ENCODE results near the gene GCSAM. TPM values are rescaled to one million over a fixed set of nuclear protein-coding genes. Genes with fewer than 3 reads are reported as not detected.

GCSAM gene
- not detected in 2 replicates for total RNA-seq
- long read RNA-seq, partial matches to known transcripts, result 0 of 3 reads
- long read RNA-seq, other reads (novel, unspliced or antisense), result 3 of 3 reads

DNA sequence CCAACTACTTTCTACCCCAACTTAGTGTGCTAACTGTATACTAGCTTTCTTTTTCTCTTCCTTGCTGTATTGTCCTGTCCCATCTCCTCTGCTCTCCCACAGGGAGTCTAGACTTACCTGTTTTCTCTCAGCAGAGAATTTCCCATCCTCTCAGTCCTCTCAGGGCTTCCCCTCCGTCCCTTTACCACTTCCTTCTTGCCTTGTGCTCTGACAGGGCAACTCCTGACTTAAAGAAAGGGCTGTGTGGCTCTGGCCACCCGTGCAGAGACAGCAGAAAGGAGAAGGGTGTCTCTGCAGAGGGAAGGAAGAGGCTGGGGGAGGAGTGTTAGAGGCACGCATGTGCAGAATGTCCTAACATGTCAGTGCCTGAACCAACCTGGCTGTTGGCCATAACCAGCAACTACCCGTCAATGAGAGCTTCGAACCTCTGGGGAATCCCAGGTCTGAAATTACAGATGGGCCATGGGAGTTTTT is at the start of gene GCSAM:
Gene GCSAM (minus strand): TSS at position 274 of the 474 bp plus-strand sequence. CDS start 128 bp downstream, at position 146.
- peaks cover 3% of the 10 kb centered on the region for H3K36me3 Mint-ChIP-seq (ENCODE audit: insufficient read depth)
- H3K4me1 Mint-ChIP-seq (ENCODE audit: low read depth), result peaks cover 28% of the 10 kb centered on the region
- TF ChIP-seq, protein P1, sequence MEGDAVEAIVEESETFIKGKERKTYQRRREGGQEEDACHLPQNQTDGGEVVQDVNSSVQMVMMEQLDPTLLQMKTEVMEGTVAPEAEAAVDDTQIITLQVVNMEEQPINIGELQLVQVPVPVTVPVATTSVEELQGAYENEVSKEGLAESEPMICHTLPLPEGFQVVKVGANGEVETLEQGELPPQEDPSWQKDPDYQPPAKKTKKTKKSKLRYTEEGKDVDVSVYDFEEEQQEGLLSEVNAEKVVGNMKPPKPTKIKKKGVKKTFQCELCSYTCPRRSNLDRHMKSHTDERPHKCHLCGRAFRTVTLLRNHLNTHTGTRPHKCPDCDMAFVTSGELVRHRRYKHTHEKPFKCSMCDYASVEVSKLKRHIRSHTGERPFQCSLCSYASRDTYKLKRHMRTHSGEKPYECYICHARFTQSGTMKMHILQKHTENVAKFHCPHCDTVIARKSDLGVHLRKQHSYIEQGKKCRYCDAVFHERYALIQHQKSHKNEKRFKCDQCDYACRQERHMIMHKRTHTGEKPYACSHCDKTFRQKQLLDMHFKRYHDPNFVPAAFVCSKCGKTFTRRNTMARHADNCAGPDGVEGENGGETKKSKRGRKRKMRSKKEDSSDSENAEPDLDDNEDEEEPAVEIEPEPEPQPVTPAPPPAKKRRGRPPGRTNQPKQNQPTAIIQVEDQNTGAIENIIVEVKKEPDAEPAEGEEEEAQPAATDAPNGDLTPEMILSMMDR (IDR thresholded peaks at IDR 0.05; ENCODE audit: unreplicated experiment), result no peak

GRCh38 chr3:112175646-112176045 is 42.6 kb upstream of the GCSAM start:
- H3K27ac Mint-ChIP-seq, result no peak overlapping the region
- DNase-seq (ENCODE audit: low spot score, unreplicated experiment), result no peak
- no peaks in the 10 kb centered on the region for H3K36me3 Mint-ChIP-seq (ENCODE audit: insufficient read depth)
- H3K9me3 Mint-ChIP-seq (ENCODE audit: low read depth), result no peaks in the 10 kb centered on the region
- no peaks in the 10 kb centered on the region for H3K27me3 Mint-ChIP-seq
- no peak overlapping the region for H3K4me3 Mint-ChIP-seq (ENCODE audit: low read depth)
- TF ChIP-seq, protein P1 (IDR thresholded peaks at IDR 0.05; ENCODE audit: unreplicated experiment), result no peak
- H3K4me1 Mint-ChIP-seq (ENCODE audit: low read depth), result no peaks in the 10 kb centered on the region

More for the DNA sequence above, at the start of gene GCSAM:
- no peaks in the 10 kb centered on the region for H3K27me3 Mint-ChIP-seq
- no peak within 1 kb of the TSS for H3K27ac Mint-ChIP-seq
- no peaks in the 10 kb centered on the region for H3K9me3 Mint-ChIP-seq (ENCODE audit: low read depth)
- no peak for DNase-seq (ENCODE audit: low spot score, unreplicated experiment)
- H3K4me3 Mint-ChIP-seq (ENCODE audit: low read depth), result no peak within 1 kb of the TSS

DNA sequence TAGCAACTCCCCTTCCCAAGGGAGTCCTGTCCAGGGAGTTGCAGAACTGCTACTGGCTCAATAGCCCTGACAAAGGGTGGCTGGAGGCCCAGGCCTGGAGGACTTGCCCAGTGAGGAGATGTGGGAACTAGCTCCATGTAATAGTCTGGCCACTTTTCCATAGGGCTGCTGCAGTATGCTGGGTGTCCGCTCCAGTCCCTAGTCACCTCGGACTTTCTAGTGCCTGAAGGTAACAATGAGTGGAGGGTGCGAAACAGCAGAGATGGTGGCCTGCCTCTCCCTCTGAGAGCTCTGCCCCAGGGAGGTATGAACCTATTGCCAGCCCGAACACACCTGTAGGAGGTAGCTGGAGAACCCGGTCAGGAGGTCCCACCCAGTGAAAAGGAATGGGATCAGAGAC is 42.0 kb upstream of the GCSAM start:
- Mint-ChIP-seq H3K27ac (no peak overlapping the region), H3K27me3 (no peaks in the 10 kb centered on the region), H3K4me1 (ENCODE audit: low read depth) (no peaks in the 10 kb centered on the region), H3K36me3 (ENCODE audit: insufficient read depth) (no peaks in the 10 kb centered on the region), H3K9me3 (ENCODE audit: low read depth) (no peaks in the 10 kb centered on the region), H3K4me3 (ENCODE audit: low read depth) (no peak overlapping the region)
- DNase-seq (ENCODE audit: low spot score, unreplicated experiment), result no peak
- TF ChIP-seq, protein P1 (IDR thresholded peaks at IDR 0.05; ENCODE audit: unreplicated experiment), result no peak

GRCh38 chr3:112171144-112171543 is 38.1 kb upstream of the GCSAM start:
- Mint-ChIP-seq H3K36me3 (ENCODE audit: insufficient read depth) (peaks cover 2% of the 10 kb centered on the region), H3K27me3 (no peaks in the 10 kb centered on the region), H3K4me1 (ENCODE audit: low read depth) (no peaks in the 10 kb centered on the region), H3K9me3 (ENCODE audit: low read depth) (peaks cover 2% of the 10 kb centered on the region), H3K27ac (no peak overlapping the region), H3K4me3 (ENCODE audit: low read depth) (no peak overlapping the region)
- no peak for DNase-seq (ENCODE audit: low spot score, unreplicated experiment)
- TF ChIP-seq, protein P1 (IDR thresholded peaks at IDR 0.05; ENCODE audit: unreplicated experiment), result no peak

- H3K4me3 Mint-ChIP-seq (ENCODE audit: low read depth), result no peak overlapping the region
- H3K36me3 Mint-ChIP-seq (ENCODE audit: insufficient read depth), result peaks cover 2% of the 10 kb centered on the region
- peaks cover 3% of the 10 kb centered on the region for H3K9me3 Mint-ChIP-seq (ENCODE audit: low read depth)
- H3K27me3 Mint-ChIP-seq, result no peaks in the 10 kb centered on the region
- no peaks in the 10 kb centered on the region for H3K4me1 Mint-ChIP-seq (ENCODE audit: low read depth)
- no peak for DNase-seq (ENCODE audit: low spot score, unreplicated experiment)
- H3K27ac Mint-ChIP-seq, result no peak overlapping the region
- TF ChIP-seq, protein P1 (IDR thresholded peaks at IDR 0.05; ENCODE audit: unreplicated experiment), result no peak
These were observed 37.0 kb upstream of the GCSAM start for GRCh38 chr3:112170046-112170445.
